Dedifferentiated amniotic fluid mesenchymal stem cell (primary cell): ENCODE data around the gene CRYGN.

Experiments
- DNase-seq: peaks from one replicate; pipeline ENCODE4 v3.0.0-alpha.2; 2016; ENCODE audit errors: extremely low spot score

CRYGN gene

GRCh38 chr7:151438864-151439601, 908 bp downstream of the CRYGN start:
- no peak for DNase-seq

- DNase-seq, result no peak
These were observed 1.9 kb downstream of the CRYGN start for GRCh38 chr7:151437866-151438516.

GRCh38 chr7:151437159-151437553, 2.8 kb downstream of the CRYGN start:
- DNase-seq, result no peak

GRCh38 chr7:151436446-151437158, 3.3 kb downstream of the CRYGN start:
- DNase-seq, result peak; percentile 65

- DNase-seq, result no peak
These were observed 4.0 kb downstream of the CRYGN start for GRCh38 chr7:151435971-151436370.

- DNase-seq, result no peak
These were observed 4.6 kb downstream of the CRYGN start for GRCh38 chr7:151435103-151435916.

- no peak for DNase-seq
These were observed 5.4 kb downstream of the CRYGN start for GRCh38 chr7:151434549-151434948.

GRCh38 chr7:151433721-151434400, 6.1 kb downstream of the CRYGN start:
- DNase-seq, result no peak

- DNase-seq, result no peak
These were observed 7.1 kb downstream of the CRYGN start for GRCh38 chr7:151432658-151433521.

GRCh38 chr7:151431768-151432311, 8.1 kb downstream of the CRYGN start:
- no peak for DNase-seq

GRCh38 chr7:151431281-151431767, 8.6 kb downstream of the CRYGN start:
- no peak for DNase-seq

GRCh38 chr7:151430391-151431205, 9.3 kb downstream of the CRYGN start:
- no peak for DNase-seq

GRCh38 chr7:151429560-151430331, 10.2 kb downstream of the CRYGN start:
- DNase-seq, result no peak

GRCh38 chr7:151429237-151429559, 10.7 kb downstream of the CRYGN start:
- no peak for DNase-seq

- DNase-seq, result peak; percentile 15
These were observed 11.3 kb downstream of the CRYGN start for GRCh38 chr7:151428378-151429236.

GRCh38 chr7:151427705-151428377, 12.1 kb downstream of the CRYGN start:
- no peak for DNase-seq
